CD4-positive, alpha-beta T cell treated with Interleukin-17A for 1 hour (primary cell): ENCODE results near the gene DELE1.

Source experiments
- DNase-seq: peaks from one replicate; pipeline ENCODE4 v3.0.0-alpha.2; 2020

DELE1 gene

DNA sequence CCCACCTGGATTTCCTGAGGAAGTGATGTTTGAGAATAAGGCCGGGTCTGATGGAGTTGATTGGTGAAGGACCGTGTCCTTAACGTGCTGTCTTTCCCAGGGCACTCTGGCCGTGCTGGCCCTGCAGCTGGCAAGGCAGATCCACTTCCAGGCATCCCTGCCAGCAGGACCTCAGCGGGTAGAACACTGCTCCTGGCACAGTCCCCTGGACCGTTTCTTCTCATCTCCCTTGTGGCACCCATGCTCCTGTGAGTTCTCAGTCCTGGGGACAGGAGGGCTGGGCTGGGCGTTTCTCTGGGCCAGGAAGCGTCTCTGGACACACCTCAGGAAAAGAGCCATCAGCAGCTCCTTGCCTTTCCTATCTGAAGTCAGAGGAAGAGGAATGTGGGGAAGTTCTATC, 4.4 kb downstream of the DELE1 start:
- no peak for DNase-seq

DNA sequence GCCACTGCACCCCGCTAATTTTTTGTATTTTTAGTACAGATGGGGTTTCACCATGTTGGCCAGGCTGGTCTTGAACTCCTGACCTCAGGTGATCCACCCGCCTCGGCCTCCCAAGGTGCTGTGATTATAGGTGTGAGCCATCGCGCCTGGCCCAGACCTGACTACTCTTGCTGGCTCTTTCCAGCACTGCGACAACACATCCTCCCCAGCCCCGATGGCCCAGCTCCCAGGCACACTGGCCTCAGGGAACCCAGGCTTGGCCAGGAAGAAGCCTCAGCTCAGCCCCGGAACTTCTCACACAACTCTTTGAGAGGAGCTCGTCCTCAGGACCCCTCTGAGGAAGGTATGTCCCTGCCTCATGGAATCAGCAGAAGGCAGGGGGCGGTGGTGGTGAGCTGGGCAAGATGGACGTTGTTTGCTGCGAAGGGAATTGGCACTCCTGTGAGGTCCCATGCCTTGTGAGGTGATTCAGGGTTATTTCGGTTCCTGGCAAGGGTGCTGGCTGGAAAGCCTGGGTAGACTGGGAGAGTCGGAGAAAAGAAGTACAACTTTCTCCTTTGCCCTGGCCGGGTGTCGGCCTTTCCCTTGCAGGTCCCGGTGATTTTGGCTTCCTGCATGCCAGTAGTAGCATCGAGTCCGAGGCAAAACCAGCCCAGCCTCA, 5.9 kb downstream of the DELE1 start:
- no peak for DNase-seq

DNA sequence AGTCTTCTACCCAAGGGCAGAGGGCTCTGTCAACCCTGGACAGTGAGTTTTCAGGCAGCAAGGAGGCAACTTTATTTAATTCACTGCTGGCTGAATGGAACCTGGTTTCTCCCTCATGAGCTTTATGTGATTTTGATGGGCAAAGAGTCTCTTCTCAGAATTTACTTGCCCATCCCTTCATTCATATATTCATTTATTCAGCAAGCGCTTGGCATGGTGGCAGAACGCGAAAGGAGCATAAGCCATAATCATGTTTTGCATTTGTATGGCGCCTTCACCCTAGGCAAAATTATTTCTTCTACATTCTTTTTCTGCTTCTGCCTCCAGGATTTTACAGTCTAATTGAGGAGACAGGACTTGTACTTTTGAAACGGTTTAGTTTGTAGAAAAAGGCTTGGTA, 8.0 kb downstream of the DELE1 start:
- DNase-seq = no peak

DNA sequence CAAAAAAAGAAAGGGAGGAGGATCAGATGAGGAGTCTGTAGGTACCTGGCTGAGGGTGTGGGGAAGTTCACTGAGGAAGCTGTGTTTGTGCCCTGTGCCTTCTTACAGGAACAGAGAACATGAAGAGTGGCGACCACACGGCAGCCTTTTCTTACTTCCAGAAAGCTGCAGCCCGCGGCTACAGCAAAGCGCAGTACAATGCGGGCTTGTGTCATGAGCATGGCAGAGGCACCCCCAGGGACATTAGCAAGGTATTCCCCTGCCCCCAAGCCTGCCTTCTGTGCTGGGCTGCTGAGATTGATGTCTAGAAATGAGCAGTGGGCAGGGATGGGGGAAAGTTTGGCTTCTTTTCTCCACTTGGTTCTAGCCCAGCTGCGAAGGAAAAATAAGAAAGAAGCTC, 9.5 kb downstream of the DELE1 start:
- no peak for DNase-seq

DNA sequence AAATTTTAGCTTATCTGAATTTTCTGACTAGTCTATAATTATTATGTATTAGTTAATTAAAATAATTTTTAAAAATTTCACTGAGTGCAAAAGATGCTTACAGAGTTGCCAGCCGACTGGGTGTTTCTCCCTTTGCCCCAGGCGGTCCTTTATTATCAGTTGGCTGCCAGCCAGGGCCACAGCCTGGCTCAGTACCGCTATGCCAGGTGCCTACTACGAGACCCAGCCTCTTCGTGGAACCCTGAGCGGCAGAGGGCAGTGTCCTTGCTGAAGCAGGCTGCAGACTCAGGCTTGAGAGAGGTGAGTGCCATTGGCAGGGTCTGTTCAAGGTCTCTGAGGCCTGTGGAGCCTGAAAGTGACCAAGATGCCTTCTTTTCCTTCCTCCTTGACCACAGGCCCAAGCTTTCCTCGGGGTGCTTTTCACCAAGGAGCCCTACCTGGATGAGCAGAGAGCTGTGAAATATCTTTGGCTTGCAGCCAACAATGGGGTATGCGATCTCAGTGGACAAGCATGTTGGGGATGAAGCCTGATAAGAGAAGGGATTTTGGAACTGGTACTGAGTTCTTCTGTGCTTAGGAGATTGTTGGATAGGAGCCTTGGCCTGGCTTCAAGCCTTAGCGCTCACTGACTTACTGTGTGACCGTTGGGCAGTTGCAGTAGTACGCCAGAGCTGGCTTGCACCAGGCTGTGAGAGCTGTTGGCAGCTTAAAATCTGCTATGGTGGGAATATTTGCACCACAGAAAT, 10.6 kb downstream of the DELE1 start:
- no peak for DNase-seq

DNA sequence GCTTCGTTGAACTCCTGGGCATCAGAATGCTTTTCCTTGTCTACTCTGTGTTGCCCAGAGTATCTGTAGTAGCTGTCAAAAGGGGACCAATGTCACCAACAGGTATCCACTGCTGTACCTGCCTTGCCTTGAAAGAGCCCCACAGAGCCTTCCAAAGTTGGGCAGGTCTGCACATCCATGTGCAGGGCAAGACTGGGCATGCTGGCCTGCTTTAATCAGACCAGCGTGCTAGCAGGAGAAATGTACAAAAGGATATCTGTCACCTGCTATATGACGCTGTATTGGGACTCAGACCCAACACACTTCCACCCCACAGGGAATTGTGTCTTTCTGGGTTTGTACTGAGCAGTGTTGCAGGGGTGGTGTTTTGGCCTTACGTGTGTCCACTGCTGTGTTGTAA, 11.9 kb downstream of the DELE1 start:
- no peak for DNase-seq

DNA sequence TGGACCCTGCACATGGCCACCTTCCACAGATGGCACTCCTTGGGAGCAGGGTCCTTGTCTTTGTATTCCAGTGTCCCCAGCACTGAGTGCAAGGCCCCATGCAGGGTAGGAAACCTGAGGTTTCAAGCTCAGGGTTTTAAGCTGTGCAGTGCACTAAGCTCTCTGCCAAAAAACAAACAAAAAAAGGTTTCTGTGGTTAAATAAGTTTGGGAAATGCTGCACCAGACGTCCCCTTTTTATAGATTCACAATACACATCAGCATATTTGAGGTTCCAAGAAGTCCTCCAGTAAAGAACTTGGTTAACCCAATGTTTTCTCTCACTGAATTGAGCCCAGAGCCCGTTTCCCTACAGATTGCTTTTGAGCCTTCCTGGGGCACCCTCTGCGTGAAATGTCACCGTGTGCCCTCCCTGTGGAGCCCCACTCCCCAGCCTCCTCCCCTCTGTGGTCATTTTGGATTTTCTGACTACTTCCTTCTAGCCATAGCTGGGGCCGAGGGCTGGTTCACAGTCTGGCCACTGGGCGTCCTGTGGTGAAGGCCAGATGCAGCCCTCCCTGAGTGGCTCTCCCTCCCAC, 17.1 kb downstream of the DELE1 start:
- no peak for DNase-seq

DNA sequence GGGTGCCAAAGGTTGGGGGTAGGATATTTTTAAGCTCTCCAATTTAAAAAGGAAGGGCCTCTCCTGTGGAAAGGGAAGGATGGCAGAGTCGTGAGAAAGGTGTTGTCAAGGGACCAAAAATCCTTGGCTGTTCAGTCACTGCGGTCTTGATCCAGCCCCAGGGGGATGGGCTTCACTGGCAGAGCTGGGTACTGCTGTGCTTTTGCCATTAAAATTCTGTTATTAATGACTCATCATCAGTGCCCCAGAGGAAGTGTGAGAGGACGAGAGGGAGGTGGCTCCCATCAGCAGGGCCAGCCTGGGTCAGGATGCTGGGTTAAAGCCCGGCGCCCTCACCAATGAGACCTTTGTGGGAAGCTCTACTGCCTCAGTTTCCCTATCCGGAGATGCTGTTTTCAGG, 17.6 kb downstream of the DELE1 start:
- no peak for DNase-seq

DNA sequence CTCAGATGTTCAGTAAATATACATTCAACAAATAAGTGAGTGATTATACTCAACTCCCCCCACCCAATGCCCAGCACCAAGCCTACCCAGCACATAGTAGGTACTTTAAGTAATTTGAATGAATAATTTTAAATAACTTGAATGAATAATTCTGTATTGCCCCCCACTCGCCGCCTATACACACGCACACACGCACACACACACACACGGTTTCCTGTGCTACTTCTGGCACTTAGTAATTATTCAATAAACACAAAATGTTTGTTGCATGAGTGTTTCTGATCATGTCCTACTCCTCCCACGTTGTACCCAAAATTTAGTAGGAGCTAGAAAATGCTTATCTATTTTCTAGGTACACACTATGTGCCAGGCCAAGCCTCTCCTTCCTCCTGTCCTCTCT, 18.1 kb downstream of the DELE1 start:
- DNase-seq = no peak

DNA sequence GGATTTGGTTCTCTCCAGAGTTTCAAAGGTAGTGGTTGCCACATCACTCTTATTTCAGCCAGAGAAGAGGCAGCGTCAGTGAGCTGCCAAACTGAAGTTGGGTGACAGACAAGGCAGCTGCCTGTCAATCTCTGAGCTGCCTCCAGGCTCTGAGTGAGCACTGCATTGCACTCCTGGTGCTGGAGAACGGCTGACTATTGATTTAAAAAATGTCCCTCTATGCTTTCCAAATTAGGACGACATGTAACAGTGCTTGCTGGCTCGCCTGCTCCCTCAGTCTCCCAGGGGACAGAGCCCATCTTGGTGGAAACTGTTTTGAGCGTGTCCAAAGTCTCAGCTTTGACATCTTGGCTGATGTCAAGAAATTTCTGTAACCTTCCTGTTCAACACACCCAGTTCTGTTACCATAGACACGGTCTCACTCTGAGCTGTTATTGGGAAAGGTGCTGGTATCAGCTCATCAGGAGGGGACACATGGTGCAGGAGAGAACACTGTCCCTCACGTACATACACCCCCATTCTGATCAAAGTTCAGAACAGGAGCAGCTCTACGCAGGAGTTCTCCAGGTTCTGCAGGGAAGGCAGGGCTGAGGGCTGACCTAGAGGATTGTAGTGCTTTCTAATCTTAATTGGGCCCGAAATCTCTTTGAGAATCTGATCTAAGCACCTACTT, 18.6 kb downstream of the DELE1 start:
- DNase-seq = no peak

DNA sequence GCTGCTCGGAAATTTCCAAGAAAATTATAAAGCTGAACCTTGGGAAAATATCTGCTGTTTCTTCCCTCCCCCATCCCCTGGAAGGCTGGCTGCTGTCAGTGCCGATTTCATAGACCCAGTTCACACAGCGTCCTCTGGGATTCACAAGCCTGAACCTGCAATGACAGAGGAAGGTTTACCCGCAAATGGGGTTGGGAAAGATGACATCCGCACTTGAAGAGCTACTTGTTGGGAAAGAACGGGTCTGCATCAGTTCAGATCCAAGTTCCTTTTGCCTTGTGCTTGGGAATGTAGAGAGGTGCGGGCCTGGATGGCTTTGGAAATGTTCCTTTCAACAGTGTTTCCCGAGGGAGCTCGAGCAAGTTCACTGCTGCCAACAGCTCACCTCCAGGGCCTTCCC, 20.4 kb downstream of the DELE1 start:
- DNase-seq = no peak

DNA sequence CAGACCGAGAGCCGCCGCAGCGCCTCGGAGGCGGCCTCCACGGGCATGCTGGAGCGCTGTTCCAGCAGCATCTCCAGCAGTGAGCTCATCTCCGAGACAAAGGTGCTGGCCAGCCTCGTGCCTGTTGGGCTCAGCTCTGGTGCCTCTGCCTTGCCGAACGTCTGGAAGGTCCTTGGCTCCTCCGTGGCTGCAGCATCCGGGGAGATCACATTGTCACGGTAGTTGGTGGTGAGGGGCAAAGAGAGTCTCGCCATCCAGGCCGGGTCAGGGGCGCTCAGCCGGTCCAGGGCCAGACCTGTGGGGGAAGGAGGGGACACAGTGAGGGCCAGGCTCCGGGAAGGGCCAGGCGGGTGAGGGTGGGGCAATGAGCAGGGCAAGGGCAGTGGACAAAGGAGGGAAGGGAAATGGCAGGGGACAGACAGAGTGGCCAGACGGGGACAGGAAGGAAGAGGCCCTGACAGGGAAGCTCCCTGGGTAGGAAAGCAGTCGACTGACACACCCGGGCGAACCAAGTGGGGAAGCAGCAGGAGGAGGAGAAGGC, 21.9 kb downstream of the DELE1 start:
- DNase-seq = no peak

DNA sequence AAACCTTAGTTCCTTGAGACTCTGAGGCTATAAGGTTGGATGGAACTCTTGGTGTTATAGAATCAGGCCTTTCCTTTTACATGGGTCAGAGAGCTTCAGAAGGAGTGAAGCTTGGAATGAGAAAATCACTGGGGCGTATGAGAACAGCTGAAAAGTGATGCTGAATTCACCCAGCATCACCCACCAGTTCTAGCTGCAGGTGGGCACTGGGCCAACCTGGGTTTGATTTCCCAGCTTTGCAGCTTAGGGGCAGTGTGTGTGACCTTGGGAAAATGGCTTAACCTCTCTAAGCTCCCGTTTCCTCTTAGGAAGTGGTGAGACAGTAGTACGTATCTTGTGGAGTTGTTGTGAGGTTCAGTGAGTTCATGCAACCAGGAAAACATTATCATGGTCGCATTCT, 23.6 kb downstream of the DELE1 start:
- DNase-seq = no peak

DNA sequence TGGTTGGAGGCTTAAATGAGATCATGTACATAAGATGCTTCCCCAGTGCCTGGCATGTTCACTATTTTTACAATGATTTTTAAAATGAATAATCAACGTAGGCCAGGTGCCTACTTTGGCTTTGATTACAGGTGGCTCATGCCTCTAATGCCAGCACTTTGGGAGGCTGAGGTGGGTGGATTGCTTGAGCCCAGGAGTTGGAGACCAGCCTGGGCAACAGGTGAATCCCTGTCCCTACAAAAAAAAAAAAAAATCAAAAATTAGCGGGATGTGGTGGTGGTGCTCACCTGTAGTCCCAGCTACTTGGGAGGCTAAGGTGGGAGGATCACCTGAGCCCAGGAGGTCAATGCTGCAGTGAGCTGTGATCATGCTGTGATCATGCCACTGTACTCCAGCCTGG, 25.1 kb downstream of the DELE1 start:
- no peak for DNase-seq

DNA sequence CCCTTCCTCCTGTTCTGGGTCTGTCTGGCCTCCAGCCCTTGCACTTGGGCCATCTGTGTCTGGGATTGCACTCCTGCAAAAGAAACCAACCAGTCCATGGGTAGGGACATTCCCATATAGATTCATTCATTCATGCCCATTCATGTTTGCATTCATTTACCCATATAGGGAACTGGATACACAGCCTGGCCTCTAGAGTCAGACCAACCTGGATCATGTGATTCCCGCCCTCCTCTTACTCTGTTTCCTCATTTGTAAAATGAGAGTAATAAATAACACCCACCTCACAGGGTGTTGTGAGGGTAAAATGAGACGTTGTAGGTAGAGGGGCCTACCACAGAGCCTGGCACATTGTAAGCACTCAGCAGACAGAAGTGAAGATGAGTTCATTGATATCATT, 25.8 kb downstream of the DELE1 start:
- no peak for DNase-seq

DNA sequence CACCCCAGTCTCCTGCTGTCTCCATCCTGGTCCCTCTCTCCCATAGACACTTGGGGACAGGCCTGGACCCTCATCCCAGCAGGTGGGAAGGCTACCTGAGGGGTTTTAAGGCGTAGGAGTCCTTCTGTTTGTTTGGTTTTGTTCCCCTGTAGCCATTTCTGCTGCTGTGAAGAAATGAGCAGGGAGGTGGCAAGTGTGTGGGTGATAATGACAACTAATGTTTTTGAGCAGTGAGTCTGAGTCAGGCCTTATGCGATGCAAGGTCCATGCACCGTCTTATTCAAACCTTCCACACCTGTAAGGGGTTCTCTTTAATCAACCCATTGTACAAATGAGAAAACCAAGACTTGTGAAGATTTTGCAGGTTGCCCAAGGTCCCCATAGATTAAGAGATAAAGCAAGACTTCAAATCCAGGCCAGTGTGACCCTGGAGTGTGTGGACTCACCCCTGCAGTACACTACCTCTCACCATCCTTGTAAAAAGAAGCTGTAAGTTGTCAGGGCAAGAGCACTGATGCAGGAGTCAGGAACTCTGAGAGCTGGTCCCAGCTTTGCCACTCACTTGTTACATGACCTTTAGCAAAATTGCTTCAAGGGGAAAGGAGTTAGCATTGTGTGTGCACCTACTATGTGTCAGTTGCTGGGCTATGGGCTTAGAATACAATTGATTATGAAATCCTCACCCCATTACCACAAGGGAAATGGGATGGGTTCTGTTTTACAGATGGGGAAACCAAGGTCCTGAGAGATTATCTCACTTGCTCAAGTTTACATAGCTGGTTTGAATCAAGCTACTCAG, 26.7 kb downstream of the DELE1 start:
- DNase-seq = no peak

DNA sequence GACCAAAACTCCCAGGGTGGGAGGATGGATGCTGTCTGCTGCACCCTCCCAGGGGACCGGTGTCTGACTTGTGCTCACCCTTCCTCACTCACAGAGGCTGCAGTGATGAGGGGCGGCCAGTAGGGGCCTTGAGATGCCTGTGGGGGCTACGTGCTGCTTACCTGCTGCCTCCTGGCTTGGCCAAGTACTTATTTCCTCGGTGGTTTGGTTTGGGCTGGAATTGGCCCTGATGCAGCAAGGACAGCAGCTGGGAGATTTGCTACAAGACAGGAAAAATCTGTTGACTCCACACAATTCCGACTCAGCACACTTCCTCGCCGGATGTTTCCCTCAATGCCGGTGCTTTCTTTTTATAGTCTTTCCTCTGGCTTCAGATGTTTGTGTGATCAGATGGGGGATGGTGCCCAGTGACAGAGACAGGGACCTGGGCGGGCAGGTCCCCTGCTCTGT, 27.7 kb downstream of the DELE1 start:
- peak; percentile 29 for DNase-seq

DNA sequence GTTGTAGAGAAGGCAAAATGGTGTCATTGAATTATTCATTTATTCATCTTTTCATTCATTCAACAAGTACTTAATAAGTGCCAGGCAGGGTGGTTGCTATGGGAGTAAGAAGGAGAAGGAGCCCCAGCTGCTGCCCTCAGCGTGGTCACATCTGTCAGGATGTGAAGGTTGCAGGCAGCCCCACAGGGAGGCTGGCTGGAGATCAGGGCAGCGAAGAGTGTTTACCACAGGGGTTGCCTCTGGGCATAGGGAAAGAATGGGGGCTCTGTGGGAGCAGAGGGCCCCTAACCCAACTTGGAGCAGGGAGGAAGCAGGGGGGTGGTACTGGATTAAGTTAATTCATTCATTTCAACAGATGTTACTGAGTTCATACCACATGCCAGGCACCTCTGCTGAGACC, 28.3 kb downstream of the DELE1 start:
- no peak for DNase-seq

DNA sequence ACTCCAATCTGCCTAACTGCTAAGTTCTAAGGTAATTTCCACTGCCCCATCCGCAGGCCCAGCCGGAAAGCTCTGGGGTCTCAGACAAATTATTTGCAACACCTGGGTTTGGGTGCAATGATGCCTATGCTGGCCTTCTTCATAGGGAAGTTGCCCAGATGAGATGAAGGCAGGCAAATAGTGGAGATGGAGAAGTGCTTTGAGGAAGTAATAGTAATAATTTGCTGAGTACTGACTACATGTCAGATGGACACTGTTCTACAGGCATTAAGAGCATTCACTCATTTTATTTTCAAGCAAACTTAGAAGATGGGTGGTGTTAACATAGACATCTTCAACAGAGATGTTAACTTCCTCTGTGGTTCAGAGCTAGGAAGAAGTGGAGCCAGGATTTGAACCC, 30.5 kb downstream of the DELE1 start:
- no peak for DNase-seq

DNA sequence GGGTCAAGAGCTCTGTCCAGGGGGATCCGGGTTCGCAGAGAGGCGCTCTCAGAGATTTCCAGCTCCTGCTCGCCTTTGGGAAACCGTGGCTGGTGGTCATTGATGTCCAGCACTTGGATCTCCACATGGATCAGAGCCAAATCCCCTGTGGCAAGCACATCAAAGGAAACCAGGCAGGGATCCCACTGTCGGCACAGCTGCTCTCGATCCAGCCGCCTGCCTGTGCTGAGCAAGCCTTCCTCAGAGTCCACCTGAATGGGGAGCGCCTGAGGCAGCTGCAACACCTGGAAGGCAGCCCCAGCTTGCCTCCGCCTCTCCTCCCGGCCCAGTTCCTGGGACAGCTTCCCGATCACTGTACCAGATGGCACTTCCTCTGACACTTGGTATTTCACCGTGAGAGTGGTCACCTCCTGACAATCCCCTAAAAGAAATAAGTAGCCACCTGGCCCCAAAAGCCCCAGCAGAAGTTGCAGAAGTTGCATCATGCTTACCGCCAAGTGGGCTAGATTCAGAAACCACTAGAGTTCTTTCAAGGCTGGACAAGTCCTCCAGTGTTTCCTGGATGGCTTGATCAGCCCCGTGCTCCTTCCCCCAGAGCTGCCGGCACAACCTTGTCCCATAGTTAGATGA, 33.8 kb downstream of the DELE1 start:
- no peak for DNase-seq

DNA sequence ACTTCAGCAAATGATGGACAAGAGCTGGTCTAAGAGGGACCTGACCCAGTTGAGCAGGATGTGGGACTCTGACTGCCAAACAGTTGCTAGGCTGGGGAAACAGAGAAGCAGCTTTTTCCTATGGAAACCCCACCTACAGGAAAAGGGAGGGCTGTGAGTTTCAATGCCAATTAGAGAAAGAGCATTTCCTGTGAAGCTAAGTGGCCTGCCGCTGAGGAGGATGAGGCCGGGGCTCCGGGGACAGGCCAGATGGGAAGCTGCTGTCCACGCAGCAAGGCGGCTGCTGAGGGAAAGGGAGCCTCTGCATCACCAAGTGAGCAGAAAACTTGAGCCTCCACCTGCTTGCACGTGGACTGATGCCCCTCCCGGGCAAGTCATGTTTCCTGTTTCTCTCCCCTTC, 34.4 kb downstream of the DELE1 start, which contains the start of gene PCDH12:
TSS of gene PCDH12 (minus strand) at position 90 of the 400 bp plus-strand sequence. CDS start 351 bp downstream, outside the sequence.
- DNase-seq = peak; percentile 20

DNA sequence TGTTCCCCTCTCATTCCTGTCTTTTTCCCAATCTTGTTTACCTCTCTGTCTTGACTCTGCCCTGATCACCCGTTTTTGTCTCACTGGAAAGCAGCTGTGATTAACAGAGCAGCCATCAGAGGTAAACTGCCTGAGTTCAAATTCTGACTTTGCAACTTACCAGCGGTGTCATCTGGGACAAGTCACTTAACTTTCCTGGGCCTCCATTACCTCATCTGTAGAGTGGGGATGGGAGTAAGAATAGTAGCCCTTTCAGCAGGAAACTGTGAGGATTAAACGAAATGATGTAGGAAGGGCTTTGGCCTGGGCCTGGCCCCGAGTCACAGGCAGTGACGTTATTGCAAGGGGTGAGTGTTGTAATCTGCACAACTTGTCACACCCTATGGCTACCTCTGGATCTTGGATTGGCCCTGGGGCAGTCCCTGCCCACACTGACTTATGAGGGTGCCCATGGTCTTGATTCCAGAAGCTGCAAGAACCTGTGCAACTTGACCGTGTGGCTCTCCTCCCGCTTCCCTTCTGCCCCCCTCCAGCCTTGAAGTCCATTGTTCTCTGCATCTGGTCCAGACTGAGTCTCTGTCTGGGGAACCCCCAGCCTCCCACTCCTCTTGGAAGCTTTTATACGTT, 35.0 kb downstream of the DELE1 start:
- DNase-seq = peak; percentile 11
